Measurements from ENCODE around the gene HELZ2.

Gene HELZ2

DNA sequence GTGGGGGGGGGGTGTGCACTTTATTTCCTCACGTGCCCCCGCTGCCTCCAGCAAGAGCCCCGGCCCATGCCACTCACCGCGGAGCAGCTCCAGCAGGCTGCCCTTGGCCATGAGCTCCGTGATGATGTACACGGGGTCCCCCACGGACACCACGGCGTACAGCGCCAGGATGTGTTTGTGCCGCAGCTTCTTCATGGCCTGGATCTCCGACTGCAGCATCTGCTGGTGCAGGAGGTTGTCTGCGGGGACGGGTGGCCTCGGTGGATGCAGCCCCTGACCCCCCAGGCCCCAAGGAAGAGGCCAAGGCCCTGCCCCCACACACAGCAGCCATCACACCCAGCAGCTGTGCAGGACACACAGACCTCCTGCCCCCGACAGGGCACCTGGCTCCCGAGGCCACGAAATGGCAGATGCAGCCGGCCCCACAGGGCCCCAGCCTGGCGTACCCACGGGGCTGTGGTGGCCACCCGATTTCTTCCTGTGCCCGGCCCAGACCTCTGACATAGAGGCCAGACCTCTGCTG is 41.5 kb downstream of the HELZ2 start:
- Histone ChIP-seq H3K27me3 (ENCODE audit: control insufficient read depth in 5 of 5, insufficient read depth in 4 of 5, low read length in 5 of 5) (peaks cover 39 to 57% (median 53%) of the 10 kb centered on the region in 5 donors), H3K36me3 (ENCODE audit: control insufficient read depth in 5 of 5, insufficient read depth in 5 of 5, low read length in 5 of 5) (no peaks in the 10 kb centered on the region)

DNA sequence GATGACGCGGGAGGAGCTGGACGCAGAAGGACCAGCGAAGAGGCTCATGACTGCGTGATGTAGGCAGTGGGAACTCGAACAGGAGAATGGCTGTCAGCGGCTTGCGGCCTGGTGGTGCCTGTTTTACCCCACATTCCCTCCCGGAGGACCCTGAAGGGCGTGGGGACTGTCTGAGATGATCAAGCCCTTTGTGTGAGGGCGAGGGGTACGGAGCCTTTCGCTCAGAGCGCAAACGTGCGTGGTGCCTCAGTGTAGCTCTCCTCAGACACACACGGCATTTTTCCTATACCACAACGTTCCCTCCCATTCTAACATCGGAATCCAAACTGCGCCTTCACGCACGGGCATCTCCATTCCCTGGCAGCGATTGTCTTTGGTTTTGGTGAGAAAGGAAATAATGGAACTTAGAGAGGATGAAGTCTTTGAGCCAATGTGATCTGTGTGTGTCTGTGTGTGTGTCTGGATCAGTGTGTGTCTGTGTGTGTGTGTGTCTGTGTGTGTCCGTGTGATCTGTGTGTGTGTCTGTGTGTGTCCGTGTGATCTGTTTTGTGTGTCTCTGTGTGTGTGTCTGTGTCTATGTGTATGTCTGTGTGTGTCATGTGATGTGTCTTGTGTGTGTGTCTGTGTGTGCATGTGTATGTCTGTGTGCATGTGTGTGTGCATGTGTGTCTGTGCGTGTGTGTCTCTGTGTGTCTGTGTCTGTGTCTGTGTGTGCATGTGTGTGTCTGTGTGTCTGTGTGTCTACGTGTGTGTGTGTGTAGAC is 42.2 kb downstream of the HELZ2 start:
- no peak overlapping the region for H3K4me3 ChIP-seq (ENCODE audit: low read depth in 1 of 5, low read length in 5 of 5)
- no peaks in the 10 kb centered on the region for H3K36me3 ChIP-seq (ENCODE audit: control insufficient read depth in 5 of 5, insufficient read depth in 5 of 5, low read length in 5 of 5)
- H3K27ac ChIP-seq (ENCODE audit: low read depth, low read length) = no peak overlapping the region
- peaks cover 36 to 56% (median 49%) of the 10 kb centered on the region in 5 donors for H3K27me3 ChIP-seq (ENCODE audit: control insufficient read depth in 5 of 5, insufficient read depth in 4 of 5, low read length in 5 of 5)
- H3K4me1 ChIP-seq (ENCODE audit: control insufficient read depth in 5 of 5, insufficient read depth in 5 of 5, low read length in 5 of 5) = peaks cover 0 to 11% (median 7%) of the 10 kb centered on the region in 5 donors
- no peaks in the 10 kb centered on the region for H3K9me3 ChIP-seq (ENCODE audit: control insufficient read depth in 5 of 5, low read length in 5 of 5)
- H3K9ac ChIP-seq (ENCODE audit: low read length in 5 of 5) = no peak overlapping the region

More for the DNA sequence above, 41.5 kb downstream of the HELZ2 start:
- Histone ChIP-seq H3K9ac (ENCODE audit: low read length in 5 of 5) (no peak overlapping the region), H3K4me3 (ENCODE audit: low read depth in 1 of 5, low read length in 5 of 5) (no peak overlapping the region), H3K9me3 (ENCODE audit: control insufficient read depth in 5 of 5, low read length in 5 of 5) (no peaks in the 10 kb centered on the region), H3K4me1 (ENCODE audit: control insufficient read depth in 5 of 5, insufficient read depth in 5 of 5, low read length in 5 of 5) (peaks cover 0 to 17% (median 14%) of the 10 kb centered on the region in 5 donors), H3K27ac (ENCODE audit: low read depth, low read length) (no peak overlapping the region)

DNA sequence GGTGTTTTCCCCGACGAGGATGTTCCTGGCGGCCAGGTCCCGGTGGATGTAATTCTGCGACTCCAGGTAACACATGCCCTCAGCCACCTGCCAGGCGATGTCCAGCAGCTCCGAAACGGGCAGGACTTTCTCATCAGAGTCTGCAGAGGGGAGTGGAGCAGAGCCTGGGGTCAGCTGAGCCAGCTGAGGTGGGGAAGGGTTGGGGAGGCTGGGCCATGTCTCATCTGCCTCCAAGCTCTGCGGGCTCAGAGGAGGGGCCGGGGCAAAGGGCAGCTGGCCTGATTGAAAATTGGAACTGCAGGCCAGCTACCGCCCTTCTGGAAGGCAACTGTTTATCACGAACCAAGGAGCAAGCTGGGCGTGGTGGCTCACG is 43.3 kb downstream of the HELZ2 start:
- H3K9ac ChIP-seq (ENCODE audit: low read length in 5 of 5) = no peak overlapping the region
- no peaks in the 10 kb centered on the region for H3K9me3 ChIP-seq (ENCODE audit: control insufficient read depth in 5 of 5, low read length in 5 of 5)
- H3K4me3 ChIP-seq (ENCODE audit: low read depth in 1 of 5, low read length in 5 of 5) = no peak overlapping the region
- no peak overlapping the region for H3K27ac ChIP-seq (ENCODE audit: low read depth, low read length)
- H3K4me1 ChIP-seq (ENCODE audit: control insufficient read depth in 5 of 5, insufficient read depth in 5 of 5, low read length in 5 of 5) = peaks cover 0 to 4% (median 0%) of the 10 kb centered on the region in 5 donors
- peaks cover 32 to 50% (median 42%) of the 10 kb centered on the region in 5 donors for H3K27me3 ChIP-seq (ENCODE audit: control insufficient read depth in 5 of 5, insufficient read depth in 4 of 5, low read length in 5 of 5)
- H3K36me3 ChIP-seq (ENCODE audit: control insufficient read depth in 5 of 5, insufficient read depth in 5 of 5, low read length in 5 of 5) = no peaks in the 10 kb centered on the region

DNA sequence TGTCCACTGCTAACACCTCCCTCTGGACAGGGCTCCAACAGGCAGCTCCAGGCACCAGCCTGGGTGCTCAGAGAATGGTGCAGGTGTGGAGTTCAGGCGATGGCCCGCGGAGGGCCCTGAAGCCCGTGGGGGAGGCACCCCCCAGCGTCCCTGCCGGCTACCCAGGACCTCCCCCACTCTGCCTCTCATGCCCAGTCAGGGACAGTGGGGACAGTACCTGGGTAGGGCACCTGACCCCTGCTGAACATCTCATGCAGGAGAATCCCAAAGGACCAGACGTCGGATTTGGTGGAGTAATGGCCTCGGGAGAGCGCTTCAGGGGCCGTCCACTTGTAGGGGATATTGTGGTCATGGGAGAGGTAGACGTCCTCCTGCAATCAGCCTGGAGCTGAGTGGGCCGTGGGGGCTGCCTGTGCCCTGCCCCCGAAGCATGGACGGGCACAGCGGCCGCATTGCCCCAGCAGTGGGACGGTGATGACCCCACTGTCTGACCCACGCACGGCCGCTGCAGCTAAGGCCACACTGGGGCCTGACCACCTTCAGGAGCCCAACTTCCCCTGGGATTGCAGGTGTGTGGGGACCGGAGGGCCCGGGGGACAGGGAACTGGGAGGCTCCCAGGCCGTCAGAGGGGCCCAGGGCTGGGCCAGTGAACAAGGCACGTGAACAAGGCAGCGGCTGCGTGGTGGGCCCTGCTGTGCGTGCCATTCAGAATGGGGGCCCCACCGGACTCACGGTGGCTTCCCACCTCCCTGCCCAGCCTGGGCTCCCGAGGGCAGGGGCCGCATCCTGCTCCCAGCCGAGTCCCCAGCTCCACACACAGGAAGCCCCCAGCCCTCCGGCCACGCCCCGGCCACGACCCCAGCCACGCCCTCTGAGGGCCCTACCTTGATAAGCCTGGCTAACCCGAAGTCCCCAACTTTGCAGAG is 43.9 kb downstream of the HELZ2 start:
- Histone ChIP-seq H3K27ac (ENCODE audit: low read depth, low read length) (no peak overlapping the region), H3K9ac (ENCODE audit: low read length in 5 of 5) (no peak overlapping the region), H3K36me3 (ENCODE audit: control insufficient read depth in 5 of 5, insufficient read depth in 5 of 5, low read length in 5 of 5) (no peaks in the 10 kb centered on the region), H3K4me1 (ENCODE audit: control insufficient read depth in 5 of 5, insufficient read depth in 5 of 5, low read length in 5 of 5) (peaks cover 0 to 4% (median 0%) of the 10 kb centered on the region in 5 donors), H3K27me3 (ENCODE audit: control insufficient read depth in 5 of 5, insufficient read depth in 4 of 5, low read length in 5 of 5) (peaks cover 29 to 46% (median 38%) of the 10 kb centered on the region in 5 donors), H3K4me3 (ENCODE audit: low read depth in 1 of 5, low read length in 5 of 5) (no peak overlapping the region), H3K9me3 (ENCODE audit: control insufficient read depth in 5 of 5, low read length in 5 of 5) (no peaks in the 10 kb centered on the region)

DNA sequence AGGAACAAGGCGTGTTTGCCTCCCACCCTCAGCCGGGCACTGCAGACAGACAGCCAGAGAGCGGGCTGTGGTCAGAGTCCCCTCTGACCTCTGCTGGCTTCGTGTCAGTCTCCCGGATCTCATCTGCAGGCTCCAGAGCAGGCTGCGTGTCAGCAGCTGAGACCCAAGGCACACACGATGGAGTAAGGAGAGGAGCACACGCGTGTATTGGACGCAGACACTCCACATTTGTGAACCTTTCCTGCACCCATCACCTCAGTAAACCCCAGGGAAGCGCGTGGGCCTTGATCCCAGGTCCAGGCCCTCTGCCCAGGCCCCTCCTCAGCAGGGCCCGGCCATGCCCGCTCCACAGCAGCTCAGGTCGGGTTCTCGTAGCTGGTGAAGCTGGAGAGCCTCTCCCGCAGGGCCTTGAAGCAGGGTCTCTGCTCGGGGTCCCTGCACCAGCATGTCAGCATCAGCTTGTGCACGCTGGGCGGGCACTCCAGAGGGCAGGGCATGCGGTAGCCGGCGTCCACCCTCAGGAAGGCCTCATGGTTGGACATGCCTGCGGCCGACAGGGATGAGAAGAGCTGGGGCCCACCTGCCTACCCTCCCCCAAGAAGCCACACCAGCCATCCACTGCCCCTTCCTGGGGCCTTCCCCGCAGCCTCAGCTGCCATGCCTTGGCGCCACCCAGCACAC is 44.7 kb downstream of the HELZ2 start:
- Histone ChIP-seq H3K9me3 (ENCODE audit: control insufficient read depth in 5 of 5, low read length in 5 of 5) (no peaks in the 10 kb centered on the region), H3K9ac (ENCODE audit: low read length in 5 of 5) (no peak overlapping the region), H3K4me3 (ENCODE audit: low read depth in 1 of 5, low read length in 5 of 5) (no peak overlapping the region), H3K36me3 (ENCODE audit: control insufficient read depth in 5 of 5, insufficient read depth in 5 of 5, low read length in 5 of 5) (no peaks in the 10 kb centered on the region), H3K4me1 (ENCODE audit: control insufficient read depth in 5 of 5, insufficient read depth in 5 of 5, low read length in 5 of 5) (no peaks in the 10 kb centered on the region), H3K27me3 (ENCODE audit: control insufficient read depth in 5 of 5, insufficient read depth in 4 of 5, low read length in 5 of 5) (peaks cover 21 to 38% (median 30%) of the 10 kb centered on the region in 5 donors), H3K27ac (ENCODE audit: low read depth, low read length) (no peak overlapping the region)

DNA sequence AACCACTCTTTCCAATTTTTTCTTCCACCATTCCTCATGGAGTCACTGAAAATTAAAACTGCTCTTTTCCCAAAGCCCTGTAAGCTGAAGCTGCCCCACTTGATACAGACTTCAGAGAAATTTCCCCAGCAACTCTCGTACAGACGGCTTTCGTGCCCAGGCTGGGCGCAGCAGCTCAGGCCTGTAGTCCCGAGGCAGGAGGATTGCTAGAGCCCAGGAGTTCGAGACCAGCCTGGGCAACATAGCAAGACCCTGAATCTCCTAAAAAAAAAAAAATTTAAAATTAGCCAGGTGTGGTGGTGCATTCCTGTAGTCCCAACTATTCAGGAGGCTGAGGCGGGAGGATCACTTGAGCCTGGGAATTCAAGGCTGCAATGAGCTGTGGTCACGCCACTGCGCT is 46.9 kb downstream of the HELZ2 start:
- H3K9me3 ChIP-seq (ENCODE audit: control insufficient read depth in 5 of 5, low read length in 5 of 5) = peaks cover 0 to 5% (median 0%) of the 10 kb centered on the region in 5 donors
- peaks cover 9 to 22% (median 13%) of the 10 kb centered on the region in 5 donors for H3K27me3 ChIP-seq (ENCODE audit: control insufficient read depth in 5 of 5, insufficient read depth in 4 of 5, low read length in 5 of 5)
- no peak overlapping the region for H3K27ac ChIP-seq (ENCODE audit: low read depth, low read length)
- H3K4me3 ChIP-seq (ENCODE audit: low read depth in 1 of 5, low read length in 5 of 5) = no peak overlapping the region
- peaks cover 0 to 10% (median 4%) of the 10 kb centered on the region in 5 donors for H3K36me3 ChIP-seq (ENCODE audit: control insufficient read depth in 5 of 5, insufficient read depth in 5 of 5, low read length in 5 of 5)
- peaks cover 0 to 5% (median 5%) of the 10 kb centered on the region in 5 donors for H3K4me1 ChIP-seq (ENCODE audit: control insufficient read depth in 5 of 5, insufficient read depth in 5 of 5, low read length in 5 of 5)
- H3K9ac ChIP-seq (ENCODE audit: low read length in 5 of 5) = no peak overlapping the region

DNA sequence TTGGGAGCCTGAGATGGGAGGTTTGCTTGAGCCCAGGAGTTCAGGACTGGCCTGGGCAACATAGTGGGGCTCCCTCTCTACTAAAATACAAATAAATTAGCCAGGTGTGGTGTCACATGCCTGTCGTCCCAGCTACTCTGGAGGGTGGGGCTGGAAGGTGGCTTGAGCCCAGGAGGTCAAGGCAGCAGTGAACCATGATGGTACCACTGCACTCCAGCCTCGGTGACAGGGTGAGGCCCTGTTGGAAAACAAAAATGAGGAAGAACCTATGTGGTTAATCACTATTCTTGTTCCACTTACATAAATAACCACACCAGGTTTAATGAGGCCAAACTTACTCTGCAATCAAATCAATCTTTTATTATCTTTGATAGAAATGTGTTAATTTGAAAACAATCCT is 48.1 kb downstream of the HELZ2 start:
- Histone ChIP-seq H3K9me3 (ENCODE audit: control insufficient read depth in 5 of 5, low read length in 5 of 5) (peaks cover 0 to 5% (median 0%) of the 10 kb centered on the region in 5 donors), H3K4me3 (ENCODE audit: low read depth in 1 of 5, low read length in 5 of 5) (no peak overlapping the region), H3K27me3 (ENCODE audit: control insufficient read depth in 5 of 5, insufficient read depth in 4 of 5, low read length in 5 of 5) (peaks cover 5 to 14% (median 13%) of the 10 kb centered on the region in 5 donors), H3K9ac (ENCODE audit: low read length in 5 of 5) (no peak overlapping the region), H3K36me3 (ENCODE audit: control insufficient read depth in 5 of 5, insufficient read depth in 5 of 5, low read length in 5 of 5) (peaks cover 0 to 13% (median 8%) of the 10 kb centered on the region in 5 donors), H3K4me1 (ENCODE audit: control insufficient read depth in 5 of 5, insufficient read depth in 5 of 5, low read length in 5 of 5) (peaks cover 0 to 17% (median 16%) of the 10 kb centered on the region in 5 donors), H3K27ac (ENCODE audit: low read depth, low read length) (no peak overlapping the region)

DNA sequence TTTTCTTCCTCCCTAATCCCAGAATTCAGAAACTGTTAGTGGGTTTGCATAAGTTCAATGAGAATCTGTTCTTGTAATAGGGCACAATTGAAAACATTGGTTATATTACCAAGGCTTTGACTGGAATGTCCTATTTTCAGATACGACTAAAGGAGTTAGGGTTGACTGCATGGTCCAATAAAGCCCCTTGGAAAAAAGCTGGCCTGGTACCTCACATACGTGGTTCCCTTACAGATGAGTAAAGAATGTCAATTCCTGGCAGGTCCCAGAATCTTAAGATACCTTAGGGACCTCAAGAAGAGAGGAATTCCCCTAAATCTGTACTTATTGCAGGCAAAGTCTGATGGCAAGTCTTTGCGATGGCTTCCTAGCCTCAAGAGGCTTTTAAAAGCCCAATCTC is 48.9 kb downstream of the HELZ2 start:
- Histone ChIP-seq H3K27ac (ENCODE audit: low read depth, low read length) (no peak overlapping the region), H3K36me3 (ENCODE audit: control insufficient read depth in 5 of 5, insufficient read depth in 5 of 5, low read length in 5 of 5) (peaks cover 0 to 13% (median 8%) of the 10 kb centered on the region in 5 donors), H3K27me3 (ENCODE audit: control insufficient read depth in 5 of 5, insufficient read depth in 4 of 5, low read length in 5 of 5) (peaks cover 0 to 8% (median 7%) of the 10 kb centered on the region in 5 donors), H3K4me3 (ENCODE audit: low read depth in 1 of 5, low read length in 5 of 5) (no peak overlapping the region), H3K9ac (ENCODE audit: low read length in 5 of 5) (no peak overlapping the region), H3K9me3 (ENCODE audit: control insufficient read depth in 5 of 5, low read length in 5 of 5) (peaks cover 0 to 5% (median 0%) of the 10 kb centered on the region in 5 donors), H3K4me1 (ENCODE audit: control insufficient read depth in 5 of 5, insufficient read depth in 5 of 5, low read length in 5 of 5) (peaks cover 0 to 19% (median 17%) of the 10 kb centered on the region in 5 donors)

All from subcutaneous abdominal adipose tissue (tissue), 5 donors.